ENCODE measurements around the gene ZNF446.
A peak's percentile ranks its signal among the peaks of the same experiment; 100 is the strongest.
"Not testable (repeated sequence)": the region's sequence is repeated elsewhere in the genome, so short reads cannot be mapped to it uniquely, and the experiment has no call there.

ZNF446 gene

GRCh38 chr19:58475714-58476497, at the start of gene ZNF446:
Gene ZNF446 (plus strand): TSS chr19:58476352. CDS start chr19:58477219, 867 bp downstream.
- DNase-seq (ENCODE audit: low read depth in 2 of 2) = peak; percentile 94 to 96

- no peak for DNase-seq (ENCODE audit: low read depth in 2 of 2)
Observed at GRCh38 chr19:58428617-58429016, 47.5 kb upstream of the ZNF446 start.

- DNase-seq (ENCODE audit: low read depth in 2 of 2) = no peak
Observed at GRCh38 chr19:58429745-58430144, 46.4 kb upstream of the ZNF446 start.

- no peak for DNase-seq (ENCODE audit: low read depth in 2 of 2)
Observed at GRCh38 chr19:58434217-58434616, 41.9 kb upstream of the ZNF446 start.

GRCh38 chr19:58439576-58440554, 36.3 kb upstream of the ZNF446 start, which contains the start of gene ZNF132:
Gene ZNF132 (minus strand): TSS chr19:58440153. CDS start chr19:58439821, 332 bp downstream.
- peak; percentile 93 to 95 for DNase-seq (ENCODE audit: low read depth in 2 of 2)

DNA sequence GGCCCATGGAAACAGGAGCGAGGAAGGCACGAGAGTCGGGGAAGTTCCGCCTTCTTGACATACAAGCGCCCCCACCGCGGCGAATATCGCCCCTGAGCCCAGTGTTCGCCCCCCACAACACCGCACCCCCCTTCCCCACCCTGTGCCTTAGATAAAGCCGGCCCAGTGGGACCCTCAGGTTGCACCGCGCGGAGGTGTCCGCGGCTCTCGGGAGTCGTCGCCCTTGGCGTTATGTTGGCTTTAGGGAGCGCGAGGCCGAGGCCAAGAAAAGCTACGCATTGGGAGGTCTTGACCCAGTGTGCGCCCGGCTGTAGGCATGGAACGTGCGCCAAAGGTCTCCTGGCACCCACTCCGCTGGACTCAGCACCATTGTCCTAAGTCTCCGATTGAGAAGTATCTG, 35.6 kb upstream of the ZNF446 start:
- DNase-seq (ENCODE audit: low read depth in 2 of 2) = no peak

DNA sequence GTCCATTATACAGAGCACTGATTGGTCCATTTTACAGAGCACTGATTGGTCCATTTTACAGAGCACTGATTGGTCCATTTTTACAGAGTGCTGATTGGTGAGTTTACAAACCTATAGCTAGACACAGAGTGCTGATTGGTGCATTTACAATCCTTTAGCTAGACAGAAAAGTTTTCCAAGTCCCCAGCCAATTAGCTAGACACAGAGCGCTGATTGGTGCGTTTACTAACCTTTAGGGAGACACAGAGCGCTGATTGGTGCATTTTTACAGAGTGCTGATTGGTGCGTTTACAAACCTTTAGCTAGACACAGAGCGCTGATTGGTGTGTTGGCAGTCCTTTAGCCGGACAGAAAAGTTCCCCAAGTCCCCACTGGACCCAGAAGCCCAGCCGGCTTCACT, 33.2 kb upstream of the ZNF446 start:
- DNase-seq (ENCODE audit: low read depth in 2 of 2) = not testable (repeated sequence)

- not testable (repeated sequence) for DNase-seq (ENCODE audit: low read depth in 2 of 2)
Observed at GRCh38 chr19:58448860-58449259, 27.3 kb upstream of the ZNF446 start.

GRCh38 chr19:58449980-58450379, 26.2 kb upstream of the ZNF446 start:
- DNase-seq (ENCODE audit: low read depth in 2 of 2) = not testable (repeated sequence)

- DNase-seq (ENCODE audit: low read depth in 2 of 2) = no peak
Observed at GRCh38 chr19:58450856-58451357, 25.2 kb upstream of the ZNF446 start.

- peak; percentile 95 for DNase-seq (ENCODE audit: low read depth in 2 of 2)
Observed at GRCh38 chr19:58451358-58452101, 24.6 kb upstream of the ZNF446 start, which contains the start of gene ZNF324B. Gene ZNF324B (plus strand): TSS chr19:58451622. CDS start chr19:58453702, 2,080 bp downstream.

DNA sequence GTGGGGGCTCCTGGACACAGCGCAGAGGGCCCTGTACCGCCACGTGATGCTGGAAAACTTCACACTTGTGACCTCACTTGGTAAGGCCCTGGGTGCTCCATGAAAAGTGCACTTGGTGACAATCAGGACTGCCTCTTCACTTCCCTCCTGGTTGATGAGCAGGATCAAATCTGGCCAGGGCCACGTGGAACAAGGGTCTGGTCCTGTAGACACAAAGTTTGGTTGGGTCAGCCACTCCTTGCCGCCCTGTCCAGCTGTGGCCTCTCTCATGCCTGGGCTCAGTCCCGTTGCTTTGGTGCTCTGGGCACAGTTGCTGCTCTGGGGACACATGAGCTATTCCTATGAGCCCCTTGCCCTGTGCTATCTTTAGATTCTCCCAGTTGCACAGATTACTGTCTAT, 22.4 kb upstream of the ZNF446 start:
- DNase-seq (ENCODE audit: low read depth in 2 of 2) = no peak

DNA sequence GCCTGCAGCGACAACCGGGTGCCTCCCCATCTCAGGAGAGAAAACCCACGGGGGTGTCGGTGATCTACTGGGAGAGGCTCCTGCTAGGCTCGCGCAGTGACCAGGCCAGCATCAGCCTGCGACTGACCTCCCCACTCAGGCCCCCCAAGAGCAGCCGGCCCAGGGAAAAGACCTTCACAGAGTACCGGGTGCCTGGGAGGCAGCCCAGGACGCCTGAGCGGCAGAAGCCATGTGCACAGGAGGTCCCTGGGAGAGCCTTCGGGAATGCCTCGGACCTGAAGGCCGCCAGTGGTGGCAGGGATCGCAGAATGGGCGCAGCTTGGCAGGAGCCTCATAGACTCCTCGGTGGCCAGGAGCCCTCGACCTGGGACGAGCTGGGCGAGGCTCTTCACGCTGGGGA, 20.8 kb upstream of the ZNF446 start:
- no peak for DNase-seq (ENCODE audit: low read depth in 2 of 2)

GRCh38 chr19:58456111-58456510, 20.0 kb upstream of the ZNF446 start:
- no peak for DNase-seq (ENCODE audit: low read depth in 2 of 2)

DNA sequence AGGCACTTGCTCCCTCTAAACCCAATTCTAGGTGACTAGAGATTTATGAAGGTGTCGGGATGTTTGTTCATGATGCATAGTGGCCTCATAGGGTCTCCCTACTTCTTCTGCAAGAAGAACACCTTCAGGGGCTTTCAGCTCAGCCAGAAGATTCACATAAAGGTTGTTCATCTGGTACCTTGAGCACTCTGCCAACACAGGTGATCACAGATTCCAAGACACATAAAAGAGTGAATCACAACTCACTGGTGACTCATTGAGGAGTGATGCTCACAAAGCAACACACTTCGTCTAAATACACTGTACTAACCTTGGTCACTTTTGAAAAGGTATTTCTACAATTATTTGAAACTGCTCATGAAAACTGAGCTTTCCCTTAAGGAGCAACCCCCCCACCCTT, 16.1 kb upstream of the ZNF446 start:
- no peak for DNase-seq (ENCODE audit: low read depth in 2 of 2)

- DNase-seq (ENCODE audit: low read depth in 2 of 2) = no peak
Observed at GRCh38 chr19:58466089-58466759, 9.9 kb upstream of the ZNF446 start.

- peak; percentile 95 to 97 for DNase-seq (ENCODE audit: low read depth in 2 of 2)
Observed at GRCh38 chr19:58466760-58467589, 9.2 kb upstream of the ZNF446 start, which contains the start of gene ZNF324. Gene ZNF324 (plus strand): TSS chr19:58467080. CDS start chr19:58469186, 2,106 bp downstream.

- DNase-seq (ENCODE audit: low read depth in 2 of 2) = no peak
Observed at GRCh38 chr19:58468216-58468839, 7.8 kb upstream of the ZNF446 start.

Data from stimulated activated CD8-positive, alpha-beta memory T cell treated with anti-CD3 and anti-CD28 coated beads, Interleukin-7, amount 100 ng/mL, for 4 hours (primary cell).